OCI-LY7 (cell line): ENCODE results near the gene KCTD19. TPM values are rescaled to one million over a fixed set of nuclear protein-coding genes. Genes with fewer than 3 reads are reported as not detected.

Experiments used
- BruUV-seq: library from RNA; stranded (reverse); fragments of 400-500 nt; replicated peaks from 2 replicates; lab custom pipeline; 2021; lab: Mats Ljungman, UMichigan
- CTCF ChIA-PET: fragments of 300-600 bp; sonication (Branson Sonifier 250); formaldehyde crosslinking; loops from one replicate; lab custom pipeline; 2022; ENCODE audit warnings: antibody characterized with exemption; ENCODE audit not compliant: unreplicated experiment; lab: Charles Lee
- POLR2A ChIA-PET: fragments of 300-600 bp; sonication (Branson Sonifier 250); formaldehyde crosslinking; loops from one replicate; lab custom pipeline; 2022; ENCODE audit warnings: antibody characterized with exemption; lab: Charles Lee
- DNase-seq: peaks from one replicate; pipeline ENCODE4 v3.0.0-alpha.2; 2015; ENCODE audit warnings: low spot score
- H2AFZ ChIP-seq: fragments of 200-600 bp; sonication (generic), shearing (Covaris generic); 2 replicates; pipeline ENCODE4 v1.6.1; 2014; ENCODE audit warnings: mild to moderate bottlenecking, antibody characterized with exemption, low read length, moderate library complexity
- H3K27ac ChIP-seq: fragments of 200-600 bp; sonication (generic); 2 replicates; pipeline ENCODE4 v1.5.1; 2014; ENCODE audit warnings: mixed run types, low read depth, mild to moderate bottlenecking, moderate library complexity, low read length, inconsistent platforms; ENCODE audit not compliant: poor library complexity, severe bottlenecking
- H3K36me3 ChIP-seq: fragments of 200-600 bp; sonication (generic); 2 replicates; pipeline ENCODE4 v1.6.1; 2014; ENCODE audit warnings: mild to moderate bottlenecking, antibody characterized with exemption, low read length, moderate library complexity, mixed read lengths; ENCODE audit not compliant: insufficient read depth
- H3K4me1 ChIP-seq: fragments of 200-600 bp; sonication (generic); 2 replicates; pipeline ENCODE4 v1.5.1; 2014; ENCODE audit warnings: mild to moderate bottlenecking, low read length; ENCODE audit not compliant: insufficient read depth, poor library complexity, severe bottlenecking
- H3K4me2 ChIP-seq: fragments of 200-600 bp; sonication (generic); 2 replicates; pipeline ENCODE4 v1.6.1; 2014; ENCODE audit warnings: mild to moderate bottlenecking, low read length
- H3K4me3 ChIP-seq: fragments of 200-600 bp; sonication (generic); 2 replicates; pipeline ENCODE4 v1.5.1; 2014; ENCODE audit warnings: mild to moderate bottlenecking, low read depth, low read length; ENCODE audit not compliant: poor library complexity, severe bottlenecking
- H3K79me2 ChIP-seq: fragments of 200-600 bp; sonication (generic); 2 replicates; pipeline ENCODE4 v1.6.1; 2016; ENCODE audit warnings: low read depth, mild to moderate bottlenecking, low read length, moderate library complexity, mixed read lengths; ENCODE audit not compliant: insufficient read depth
- H3K9me2 ChIP-seq: fragments of 200-600 bp; sonication (generic); 2 replicates; pipeline ENCODE4 v1.6.1; 2016; ENCODE audit warnings: mild to moderate bottlenecking, low read length, mixed read lengths; ENCODE audit not compliant: insufficient read depth
- H3K9me3 ChIP-seq: fragments of 200-600 bp; sonication (generic); 2 replicates; pipeline ENCODE4 v1.6.1; 2014; ENCODE audit warnings: mild to moderate bottlenecking, mixed run types, low read length, mixed read lengths
- H4K20me1 ChIP-seq: fragments of 200-600 bp; sonication (generic); 2 replicates; pipeline ENCODE4 v1.6.1; 2014; ENCODE audit warnings: mild to moderate bottlenecking, antibody characterized with exemption, low read length, moderate library complexity, mixed read lengths; ENCODE audit not compliant: insufficient read depth
- CTCF ChIP-seq: fragments of 200-600 bp; sonication (generic); conservative IDR thresholded peaks from 2 replicates; pipeline ENCODE4 v1.5.1; 2014; ENCODE audit warnings: mild to moderate bottlenecking, antibody characterized with exemption, low read length, moderate library complexity, mixed read lengths
- EZH2phosphoT487 ChIP-seq: fragments of 200-600 bp; sonication (generic); IDR thresholded peaks from 2 replicates; pipeline ENCODE4 v1.6.1; 2018; ENCODE audit warnings: low read depth, borderline replicate concordance, mild to moderate bottlenecking, mixed run types, antibody characterized with exemption, low read length, moderate library complexity, mixed read lengths
- intact Hi-C: fragments of 100-400 bp; cut with micrococcal nuclease; formaldehyde crosslinking; loops from one replicate; pipeline ENCODE4 v1.10.0; 2022; ENCODE audit not compliant: unreplicated experiment
- total RNA-seq, 2 experiments: library from RNA; depleted of rRNA in 1 of 2; stranded (reverse); fragments of >200 nt in 1 of 2; shearing (Covaris generic) in 1 of 2; gene quantifications; 2 replicates each; pipeline ENCODE4 v1.2.3, GENCODE V29; 2014 to 2022

Gene KCTD19
- total RNA-seq, 2 experiments from 2014 or later: 0.17 TPM; not detected in 1

DNA sequence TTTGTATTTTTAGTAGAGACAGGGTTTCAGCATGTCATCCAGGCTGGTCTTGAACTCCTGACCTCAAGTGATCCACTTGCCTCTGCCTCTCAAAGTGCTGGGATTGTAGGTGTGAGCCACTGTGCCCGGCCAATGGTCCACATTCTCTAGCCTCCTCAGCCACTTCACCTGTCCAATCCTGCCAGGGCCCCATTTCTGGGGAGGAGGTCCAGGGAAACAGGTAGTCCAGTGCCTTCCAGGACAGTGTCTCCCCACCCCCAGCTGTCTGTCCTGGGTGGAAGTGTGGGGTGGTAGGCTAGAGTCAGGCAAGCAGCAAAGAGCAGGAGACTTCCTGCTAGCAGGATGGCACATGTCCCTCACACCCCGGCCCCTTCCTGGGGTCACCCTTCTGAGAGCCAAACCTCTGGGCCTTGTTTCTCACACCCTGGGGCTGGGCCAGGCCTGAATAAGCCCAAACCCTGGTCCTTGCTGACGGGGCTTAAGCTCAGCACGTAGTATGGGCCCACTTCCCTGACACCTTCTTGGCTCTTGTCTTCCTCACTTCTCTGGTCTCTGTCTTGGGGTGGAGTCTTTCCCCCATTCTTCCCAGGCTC lies 84.3 kb downstream of the KCTD19 start:
- Histone ChIP-seq H3K9me2 (no peaks in the 10 kb centered on the region), H4K20me1 (no peaks in the 10 kb centered on the region), H3K27ac (no peak overlapping the region), H3K79me2 (no peaks in the 10 kb centered on the region; the same call in 1 of the 2 replicates), H3K36me3 (peaks cover 8% of the 10 kb centered on the region; the same call in 1 of the 2 replicates), H3K4me3 (no peak overlapping the region), H3K4me2 (no peak overlapping the region), H3K9me3 (no peaks in the 10 kb centered on the region), H3K4me1 (peaks cover 50% of the 10 kb centered on the region), H2AFZ (no peak overlapping the region)
- TF ChIP-seq EZH2phosphoT487 (no peak), CTCF (no peak)
- intact Hi-C loops: no loop called here
- CTCF ChIA-PET: interaction anchor here (2.2 kb wide), 1 partner anchor 15 kb away, joined by 6 read pairs; the partner anchor contains the start of gene TMEM208
- DNase-seq: no peak
- BruUV-seq: no TSS peak
- POLR2A ChIA-PET: interaction anchor here (1.0 to 1.6 kb wide), 2 partner anchors 9 to 15 kb away, joined by 3 to 5 read pairs; partner anchors contain the start of gene TMEM208

DNA sequence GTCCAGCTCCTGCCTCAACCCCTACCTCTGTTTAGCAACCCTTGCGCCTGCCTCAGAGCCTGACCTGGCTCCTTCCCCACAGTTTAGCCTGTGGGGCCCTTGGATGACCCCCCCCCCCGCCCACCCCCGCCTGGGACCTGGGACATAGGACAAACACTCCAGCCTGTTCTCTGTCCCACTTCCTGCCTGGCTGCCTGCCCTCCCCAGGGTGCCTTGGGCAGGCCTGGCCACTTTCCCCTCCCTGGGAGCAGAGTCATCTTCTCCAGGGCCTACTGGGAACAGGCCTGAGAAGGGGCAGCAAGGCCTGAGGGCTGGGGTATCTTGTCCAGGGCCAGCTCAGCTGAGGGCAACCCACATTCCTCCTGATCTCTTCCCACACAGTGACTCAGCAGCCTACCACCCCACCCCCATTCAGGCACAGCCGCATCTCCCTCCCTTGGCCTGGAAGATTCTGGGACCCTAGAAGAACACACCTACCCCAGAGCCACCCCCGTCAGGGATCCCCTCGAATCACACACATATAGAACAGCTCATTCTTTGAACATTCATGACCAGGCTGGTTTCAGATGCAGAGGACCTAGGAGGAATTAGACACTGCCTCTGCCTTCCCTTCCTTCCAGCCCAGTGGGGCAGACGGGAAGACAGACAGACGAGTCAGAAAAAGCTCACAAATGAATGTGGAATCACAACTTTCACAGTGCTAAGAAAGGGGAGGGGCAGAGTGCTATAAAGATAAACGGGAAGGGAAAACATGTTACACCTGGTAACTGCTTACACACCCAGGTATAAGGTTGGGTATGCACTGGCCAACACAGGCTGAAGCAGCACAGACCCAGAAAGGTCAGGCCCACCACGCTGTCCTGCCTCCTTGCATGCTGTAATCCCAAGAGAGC lies 85.3 kb downstream of the KCTD19 start:
- Histone ChIP-seq H3K79me2 (no peaks in the 10 kb centered on the region; the same call in 1 of the 2 replicates), H3K9me3 (no peaks in the 10 kb centered on the region), H3K4me2 (no peak overlapping the region), H3K36me3 (peaks cover 14% of the 10 kb centered on the region; the same call in 1 of the 2 replicates), H3K4me1 (peaks cover 50% of the 10 kb centered on the region), H3K4me3 (no peak overlapping the region), H4K20me1 (no peaks in the 10 kb centered on the region), H3K9me2 (no peaks in the 10 kb centered on the region), H3K27ac (no peak overlapping the region), H2AFZ (no peak overlapping the region)
- TF ChIP-seq CTCF (no peak), EZH2phosphoT487 (no peak)
- ChIA-PET POLR2A (interaction anchor here (0.7 to 1.6 kb wide), 3 partner anchors 14 to 289 kb away, joined by 3 to 9 read pairs (median 5); partner anchors contain the start of gene TMEM208), CTCF (interaction anchor here (2.2 kb wide), 1 partner anchor 14 kb away, joined by 6 read pairs; the partner anchor contains the start of gene TMEM208)
- no peak for DNase-seq
- intact Hi-C loops: no loop called here
- BruUV-seq: no TSS peak
